Measurements from ENCODE around the gene C6orf15. TPM values are rescaled to one million over a fixed set of nuclear protein-coding genes. Genes with fewer than 3 reads are reported as not detected.

The C6orf15 gene
- not detected for polyA plus RNA-seq (2013, experiment 1 of 2)
- not detected for polyA plus RNA-seq (2013, experiment 2 of 2)

GRCh38 chr6:31112478-31112877, at the start of gene C6orf15:
TSS of gene C6orf15 (minus strand) at chr6:31112575. CDS start at chr6:31112555, 20 bp downstream.
- H3K23ac ChIP-seq (ENCODE audit: low read depth, low read length, poor library complexity): no peak within 1 kb of the TSS
- peak within 1 kb of the TSS; percentile 95 for H2BK12ac ChIP-seq (ENCODE audit: low read length)
- H3K4me1 ChIP-seq (ENCODE audit: control insufficient read depth in 2 of 2, insufficient read depth in 1 of 2, low read depth in 1 of 2, low read length in 2 of 2): peaks cover 0 to 15% of the 10 kb centered on the region in 2 donors
- H2AFZ ChIP-seq (ENCODE audit: low read length): no peak within 1 kb of the TSS
- peaks cover 0 to 2% of the 10 kb centered on the region in 2 donors for H3K9me3 ChIP-seq (replicated peaks in 1 of 2; ENCODE audit: control insufficient read depth in 2 of 2, insufficient read depth in 1 of 2, low read depth in 1 of 2, low read length in 2 of 2)
- peaks cover 0 to 58% (median 0%) of the 10 kb centered on the region in 3 experiments for H3K27me3 ChIP-seq (ENCODE audit: control insufficient read depth in 3 of 3, insufficient read depth in 3 of 3, low read depth in 1 of 3, low read length in 3 of 3)
- no peak within 1 kb of the TSS for H4K91ac ChIP-seq (ENCODE audit: low read depth, low read length, poor library complexity)
- H3K18ac ChIP-seq (ENCODE audit: low read length): peak within 1 kb of the TSS; percentile 41
- H3K4me2 ChIP-seq (ENCODE audit: insufficient read depth, low read length, poor library complexity, severe bottlenecking): no peak within 1 kb of the TSS
- H2BK120ac ChIP-seq (ENCODE audit: low read depth, low read length): no peak within 1 kb of the TSS
- no peaks in the 10 kb centered on the region for H3K79me1 ChIP-seq (ENCODE audit: low read depth, low read length)
- H3K9ac ChIP-seq (ENCODE audit: low read depth, low read length, poor library complexity): no peak within 1 kb of the TSS
- H3K4me3 ChIP-seq (ENCODE audit: low read length in 2 of 2): no peak within 1 kb of the TSS
- no peak within 1 kb of the TSS for H2BK5ac ChIP-seq (ENCODE audit: low read length)
- H3K14ac ChIP-seq (ENCODE audit: low read length): no peak within 1 kb of the TSS
- H3K27ac ChIP-seq (replicated peaks; ENCODE audit: low read length): no peak within 1 kb of the TSS
- H2BK15ac ChIP-seq (ENCODE audit: low read length): peak within 1 kb of the TSS; percentile 59
- H3K36me3 ChIP-seq (replicated peaks in 1 of 2; ENCODE audit: control insufficient read depth in 2 of 2, insufficient read depth in 2 of 2, low read length in 2 of 2): no peaks in the 10 kb centered on the region
- peak within 1 kb of the TSS; percentile 58 for H2AK5ac ChIP-seq (ENCODE audit: low read depth, low read length)
- no peak within 1 kb of the TSS for H3K4ac ChIP-seq (ENCODE audit: low read length)
- no peak within 1 kb of the TSS for H4K8ac ChIP-seq (ENCODE audit: low read depth, low read length)
- DNase-seq (ENCODE audit: low spot score): no peak
- no CpG with 5 or more reads among the region's 5 CpGs for WGBS, 2 donors (ENCODE audit: extremely low coverage in 2 of 2, insufficient read length in 2 of 2, insufficient replicate concordance in 1 of 2)

GRCh38 chr6:31161216-31162126, 49.1 kb upstream of the C6orf15 start:
- Histone ChIP-seq H2BK120ac (ENCODE audit: low read depth, low read length) (no peak overlapping the region), H3K18ac (ENCODE audit: low read length) (no peak overlapping the region), H2AK5ac (ENCODE audit: low read depth, low read length) (no peak overlapping the region), H3K27ac (replicated peaks; ENCODE audit: low read length) (no peak overlapping the region), H3K4me2 (ENCODE audit: insufficient read depth, low read length, poor library complexity, severe bottlenecking) (no peak overlapping the region), H3K4me1 (ENCODE audit: control insufficient read depth in 2 of 2, insufficient read depth in 1 of 2, low read depth in 1 of 2, low read length in 2 of 2) (peaks cover 10 to 14% of the 10 kb centered on the region in 2 donors), H2BK5ac (ENCODE audit: low read length) (no peak overlapping the region), H3K36me3 (replicated peaks in 1 of 2; ENCODE audit: control insufficient read depth in 2 of 2, insufficient read depth in 2 of 2, low read length in 2 of 2) (peaks cover 0 to 30% of the 10 kb centered on the region in 2 donors), H3K9ac (ENCODE audit: low read depth, low read length, poor library complexity) (no peak overlapping the region), H2AFZ (ENCODE audit: low read length) (no peak overlapping the region), H4K91ac (ENCODE audit: low read depth, low read length, poor library complexity) (no peak overlapping the region), H2BK15ac (ENCODE audit: low read length) (no peak overlapping the region), H3K9me3 (replicated peaks in 1 of 2; ENCODE audit: control insufficient read depth in 2 of 2, insufficient read depth in 1 of 2, low read depth in 1 of 2, low read length in 2 of 2) (no peaks in the 10 kb centered on the region), H3K14ac (ENCODE audit: low read length) (no peak overlapping the region), H3K23ac (ENCODE audit: low read depth, low read length, poor library complexity) (no peak overlapping the region), H4K8ac (ENCODE audit: low read depth, low read length) (no peak overlapping the region), H2BK12ac (ENCODE audit: low read length) (no peak overlapping the region), H3K4ac (ENCODE audit: low read length) (no peak overlapping the region), H3K27me3 (ENCODE audit: control insufficient read depth in 3 of 3, insufficient read depth in 3 of 3, low read depth in 1 of 3, low read length in 3 of 3) (no peaks in the 10 kb centered on the region), H3K79me1 (ENCODE audit: low read depth, low read length) (no peaks in the 10 kb centered on the region), H3K4me3 (ENCODE audit: low read length in 2 of 2) (no peak overlapping the region)
- no peak for DNase-seq (ENCODE audit: low spot score)
- WGBS, 2 donors (ENCODE audit: extremely low coverage in 2 of 2, insufficient read length in 2 of 2, insufficient replicate concordance in 1 of 2): no CpG with 5 or more reads among the region's 19 CpGs

- Histone ChIP-seq H3K4me1 (ENCODE audit: control insufficient read depth in 2 of 2, insufficient read depth in 1 of 2, low read depth in 1 of 2, low read length in 2 of 2) (peaks cover 10 to 14% of the 10 kb centered on the region in 2 donors), H2BK15ac (ENCODE audit: low read length) (no peak overlapping the region), H3K14ac (ENCODE audit: low read length) (peak overlapping the region; percentile 78), H3K4ac (ENCODE audit: low read length) (no peak overlapping the region), H3K27ac (replicated peaks; ENCODE audit: low read length) (no peak overlapping the region), H2BK120ac (ENCODE audit: low read depth, low read length) (no peak overlapping the region), H3K27me3 (ENCODE audit: control insufficient read depth in 3 of 3, insufficient read depth in 3 of 3, low read depth in 1 of 3, low read length in 3 of 3) (no peaks in the 10 kb centered on the region), H3K9me3 (replicated peaks in 1 of 2; ENCODE audit: control insufficient read depth in 2 of 2, insufficient read depth in 1 of 2, low read depth in 1 of 2, low read length in 2 of 2) (no peaks in the 10 kb centered on the region), H2AFZ (ENCODE audit: low read length) (peak overlapping the region; percentile 95), H3K9ac (ENCODE audit: low read depth, low read length, poor library complexity) (peak overlapping the region; percentile 78), H2BK12ac (ENCODE audit: low read length) (no peak overlapping the region), H3K79me1 (ENCODE audit: low read depth, low read length) (no peaks in the 10 kb centered on the region), H3K36me3 (replicated peaks in 1 of 2; ENCODE audit: control insufficient read depth in 2 of 2, insufficient read depth in 2 of 2, low read length in 2 of 2) (peaks cover 12 to 51% of the 10 kb centered on the region in 2 donors), H2AK5ac (ENCODE audit: low read depth, low read length) (no peak overlapping the region), H2BK5ac (ENCODE audit: low read length) (no peak overlapping the region), H4K8ac (ENCODE audit: low read depth, low read length) (no peak overlapping the region), H3K4me2 (ENCODE audit: insufficient read depth, low read length, poor library complexity, severe bottlenecking) (peak overlapping the region; percentile 91), H3K23ac (ENCODE audit: low read depth, low read length, poor library complexity) (peak overlapping the region; percentile 74), H4K91ac (ENCODE audit: low read depth, low read length, poor library complexity) (no peak overlapping the region), H3K18ac (ENCODE audit: low read length) (no peak overlapping the region), H3K4me3 (ENCODE audit: low read length in 2 of 2) (peak overlapping the region; percentile 79 to 93)
- no CpG with 5 or more reads among the region's 35 CpGs for WGBS, 2 donors (ENCODE audit: extremely low coverage in 2 of 2, insufficient read length in 2 of 2, insufficient replicate concordance in 1 of 2)
- no peak for DNase-seq (ENCODE audit: low spot score)
Observed at GRCh38 chr6:31158863-31159855, 46.8 kb upstream of the C6orf15 start.

Measured in neuronal stem cell (in vitro differentiated cells).